SK-N-MC (cell line): ENCODE results near the gene ADK.

ENCODE experiments used
- EZH2 ChIP-seq: fragments of 200-600 bp; sonication (generic); IDR thresholded peaks from one replicate; pipeline ENCODE4 v1.6.1; 2017; ENCODE audit warnings: antibody characterized with exemption
- FOXP2 ChIP-seq: optimal IDR thresholded peaks from 2 replicates; pipeline ENCODE3; 2011; ENCODE audit warnings: mild to moderate bottlenecking, moderate library complexity; ENCODE audit not compliant: insufficient read depth; ENCODE audit errors: extremely low read length, control extremely low read depth
- POLR2AphosphoS5 ChIP-seq: IDR thresholded peaks from 2 replicates; pipeline ENCODE4 v1.6.1; 2012; ENCODE audit warnings: mild to moderate bottlenecking, low read depth, low read length, borderline replicate concordance

DNA sequence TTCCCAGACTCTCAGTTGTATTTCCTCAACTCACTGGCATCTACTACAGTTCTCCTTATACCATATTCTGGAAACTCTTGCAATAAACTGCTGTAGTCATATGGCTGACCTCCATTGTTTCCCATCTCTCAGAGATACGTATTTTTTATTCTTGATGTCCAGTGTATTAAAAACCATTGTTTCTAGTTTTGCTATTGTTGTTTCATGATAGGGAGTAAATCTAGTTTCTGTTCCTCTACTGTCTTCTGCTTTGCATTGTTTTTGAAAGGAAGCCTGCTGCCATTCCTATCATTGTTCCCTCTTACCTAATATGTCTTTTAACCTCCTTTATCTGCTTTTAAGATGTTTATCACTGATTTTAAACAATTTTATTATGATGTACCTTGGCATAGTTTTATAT is 255.0 kb downstream of the ADK start:
- no peak for TF ChIP-seq POLR2AphosphoS5
- no peak for TF ChIP-seq EZH2
- TF ChIP-seq FOXP2 = no peak
